Stimulated activated CD4-positive, alpha-beta T cell treated with anti-CD3 and anti-CD28 coated beads, Interleukin-4, amount 100 ng/mL, for 24 hours (primary cell): ENCODE results near the gene TCF15.
"Not testable (repeated sequence)": the region's sequence is repeated elsewhere in the genome, so short reads cannot be mapped to it uniquely, and the experiment has no call there.

Experiments used
- DNase-seq: peaks from one replicate; pipeline ENCODE4 v3.0.0-alpha.2; 2020

TCF15 gene

DNA sequence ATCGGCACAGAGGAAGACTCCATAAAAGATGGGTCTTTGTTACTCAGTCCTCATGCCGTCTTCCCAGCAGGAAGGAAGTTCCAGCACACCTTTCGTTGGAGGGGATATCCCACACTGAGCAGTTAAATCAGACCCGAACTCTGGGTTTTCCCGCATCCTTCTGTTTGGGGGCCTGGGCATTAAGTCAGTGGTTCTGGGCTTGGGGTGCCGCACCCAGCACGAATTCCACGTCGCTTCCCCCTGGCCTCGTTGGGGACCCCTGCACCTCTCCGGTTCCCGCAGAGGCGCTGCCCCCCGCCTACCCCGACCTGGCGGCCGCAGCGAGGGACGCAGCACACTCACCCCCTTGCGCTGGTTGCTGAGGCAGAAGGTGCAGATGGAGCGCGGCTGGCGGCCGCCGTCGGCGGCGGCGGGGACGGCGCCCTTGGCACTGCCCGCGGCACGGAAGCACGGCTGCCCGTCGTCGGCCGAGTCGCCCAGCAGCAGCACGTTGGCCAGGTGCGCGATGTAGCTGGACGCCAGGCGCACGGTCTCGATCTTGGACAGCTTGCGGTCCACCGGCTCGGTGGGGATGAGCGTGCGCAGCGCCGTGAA, 641 bp downstream of the TCF15 start:
- no peak for DNase-seq

DNA sequence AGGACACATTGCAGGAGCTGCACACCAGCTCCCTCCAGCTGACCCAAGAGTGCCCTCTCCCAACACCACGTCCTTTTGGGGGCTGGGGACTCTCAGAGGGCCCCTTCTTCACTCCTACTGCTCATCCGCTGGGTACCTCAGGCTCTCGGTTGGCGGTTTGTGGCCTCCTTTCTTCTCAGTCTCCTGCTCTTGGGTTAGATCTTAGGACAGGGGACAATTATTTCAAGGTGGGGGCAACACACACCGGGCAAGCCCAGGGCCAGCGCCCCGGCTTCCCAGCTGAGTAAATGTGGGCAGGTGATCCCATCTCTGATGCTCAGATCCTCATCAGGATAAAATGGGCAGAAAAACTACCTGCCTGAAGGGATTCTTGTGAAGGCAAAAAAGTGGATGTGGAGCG, 1.1 kb downstream of the TCF15 start:
- DNase-seq = no peak

DNA sequence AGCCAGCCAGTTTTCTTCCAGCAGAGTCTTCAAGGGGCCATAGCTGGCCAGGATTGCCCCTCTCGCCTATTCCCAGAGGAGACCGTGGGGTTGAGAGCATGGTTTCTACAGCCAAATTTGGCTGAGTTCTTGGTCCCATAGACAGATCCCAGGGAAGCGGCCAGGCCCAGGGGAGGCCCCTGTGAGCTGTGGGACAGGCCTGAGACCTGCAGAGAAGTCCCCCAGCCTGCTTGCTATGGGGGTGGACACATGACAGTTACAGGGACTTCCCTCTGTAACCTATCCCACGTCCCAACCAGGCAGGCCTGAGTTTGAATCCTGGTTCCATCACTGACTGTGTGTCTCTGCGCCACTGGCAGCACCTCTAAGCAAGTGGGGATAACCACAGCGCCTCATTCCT, 2.6 kb downstream of the TCF15 start:
- no peak for DNase-seq

DNA sequence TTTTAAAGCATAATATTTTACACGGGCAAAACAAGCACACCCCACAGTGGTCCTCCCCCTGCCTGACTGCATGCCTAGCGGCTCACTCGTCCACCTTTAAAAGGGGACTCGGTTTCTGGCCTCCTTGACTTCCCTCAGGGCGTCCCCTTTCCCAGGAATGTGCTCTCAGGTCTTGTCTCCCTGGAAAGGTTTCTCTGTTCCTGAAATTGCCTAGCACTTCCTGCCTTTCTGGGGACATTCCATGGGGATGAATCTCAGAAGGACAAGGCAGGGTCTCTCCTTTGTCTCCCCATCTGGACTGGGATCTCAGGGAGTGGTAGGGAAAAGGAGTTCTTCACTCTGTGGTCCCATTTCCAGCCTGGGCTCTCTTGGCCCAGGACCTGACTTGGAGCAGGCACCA, 4.9 kb downstream of the TCF15 start:
- no peak for DNase-seq

DNA sequence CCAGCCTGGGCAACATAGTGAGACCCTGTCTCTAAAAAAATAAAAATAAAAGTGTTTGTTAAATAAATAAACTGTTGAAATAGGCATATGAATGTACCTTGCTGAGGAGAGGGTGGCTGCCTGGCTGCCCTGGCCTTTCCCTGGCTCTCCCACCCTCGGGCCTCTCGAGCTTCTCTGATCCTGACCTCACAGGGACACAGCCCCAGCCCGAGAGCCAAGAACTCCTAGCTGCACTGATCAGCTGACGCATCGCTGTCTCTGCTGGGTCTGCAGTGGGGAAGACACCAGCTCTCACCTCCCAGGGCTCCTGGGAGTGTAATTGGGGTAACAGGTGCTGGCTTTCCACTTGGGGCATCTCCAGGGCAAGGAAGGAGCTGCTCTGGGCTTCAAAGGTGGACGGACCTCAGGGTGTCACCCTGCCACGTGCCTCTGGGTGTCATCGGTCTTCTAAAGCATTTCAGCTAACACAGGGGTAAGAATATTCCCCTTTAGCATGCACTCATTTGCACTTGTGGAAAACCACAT, 6.9 kb downstream of the TCF15 start:
- no peak for DNase-seq

DNA sequence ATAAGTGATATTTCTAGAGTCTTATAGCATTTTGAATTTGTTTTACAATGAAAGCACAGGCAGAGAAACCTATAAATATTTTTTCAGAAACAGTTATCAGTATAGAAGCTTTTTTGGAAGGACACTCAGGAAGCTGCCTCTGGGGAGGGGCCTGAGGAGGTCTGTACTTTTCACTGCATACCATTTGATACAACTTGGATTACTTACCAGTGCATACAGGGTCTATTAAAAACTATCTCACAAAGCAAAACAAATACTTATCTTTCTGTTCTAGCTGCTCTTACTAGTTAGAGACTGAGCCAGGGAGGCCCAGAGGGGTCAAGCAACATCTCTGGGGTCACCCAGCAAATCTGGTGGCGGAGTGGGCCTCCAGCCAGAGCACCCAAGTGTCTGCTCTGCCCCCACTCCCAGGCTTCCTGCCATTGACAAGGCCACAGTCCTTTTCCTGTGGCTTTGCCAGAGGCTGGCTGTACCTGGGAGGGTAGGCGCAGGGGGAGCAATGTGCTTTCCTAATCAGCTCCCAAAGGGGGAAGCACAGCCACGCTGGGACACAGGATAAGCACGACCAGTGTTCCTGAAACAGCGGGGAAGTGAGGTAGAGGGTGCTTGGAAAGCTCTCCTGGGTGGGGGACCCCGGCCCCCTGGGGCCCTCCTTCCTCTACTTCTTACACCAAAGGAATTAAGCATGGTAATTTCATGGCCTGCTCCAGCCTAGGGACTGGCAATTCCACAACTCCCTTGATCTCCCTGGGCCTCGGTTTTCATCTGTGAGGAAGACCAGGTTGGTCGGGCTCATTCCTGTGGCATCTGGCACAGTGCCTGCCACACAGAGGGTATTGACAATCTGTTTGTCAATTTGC, 7.8 kb downstream of the TCF15 start:
- no peak for DNase-seq

DNA sequence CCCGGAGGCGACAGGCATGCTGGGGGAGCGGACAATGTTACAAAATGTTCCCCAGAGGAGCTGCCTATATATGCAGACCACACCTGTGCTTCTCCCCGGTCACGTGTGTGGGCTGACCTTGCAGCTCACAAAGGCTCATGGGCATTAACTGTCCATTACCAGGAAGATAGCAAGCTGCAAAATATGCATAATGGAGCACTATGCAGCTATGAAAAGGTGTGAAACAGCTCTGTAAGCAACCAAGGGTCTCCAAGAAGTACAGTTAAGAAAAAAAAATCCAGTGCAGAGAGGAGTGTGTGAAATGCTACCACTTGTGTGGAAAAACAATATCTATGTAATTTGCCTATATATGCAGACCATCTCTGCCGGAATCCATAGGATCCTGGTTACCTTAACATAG, 9.4 kb downstream of the TCF15 start:
- no peak for DNase-seq

DNA sequence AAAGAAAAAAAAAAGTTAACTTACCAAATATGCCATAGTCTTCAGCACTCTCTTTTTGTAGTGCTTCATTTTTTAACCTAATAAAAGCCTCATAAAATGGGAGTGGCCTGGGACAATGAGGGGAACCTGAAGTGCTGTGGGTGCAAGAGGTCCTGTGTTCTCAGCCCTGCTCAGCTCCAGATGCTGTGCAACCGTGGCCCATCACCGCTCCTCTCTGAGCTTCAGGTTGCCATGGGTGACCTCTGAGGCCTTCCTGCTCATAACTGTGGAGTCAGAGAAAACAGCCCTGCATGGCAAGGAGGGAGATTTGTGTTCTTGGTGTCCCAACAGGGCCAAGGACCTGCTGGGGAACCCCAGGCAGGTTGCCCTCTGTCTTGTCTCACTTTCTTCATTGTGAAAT, 10.0 kb downstream of the TCF15 start:
- no peak for DNase-seq

DNA sequence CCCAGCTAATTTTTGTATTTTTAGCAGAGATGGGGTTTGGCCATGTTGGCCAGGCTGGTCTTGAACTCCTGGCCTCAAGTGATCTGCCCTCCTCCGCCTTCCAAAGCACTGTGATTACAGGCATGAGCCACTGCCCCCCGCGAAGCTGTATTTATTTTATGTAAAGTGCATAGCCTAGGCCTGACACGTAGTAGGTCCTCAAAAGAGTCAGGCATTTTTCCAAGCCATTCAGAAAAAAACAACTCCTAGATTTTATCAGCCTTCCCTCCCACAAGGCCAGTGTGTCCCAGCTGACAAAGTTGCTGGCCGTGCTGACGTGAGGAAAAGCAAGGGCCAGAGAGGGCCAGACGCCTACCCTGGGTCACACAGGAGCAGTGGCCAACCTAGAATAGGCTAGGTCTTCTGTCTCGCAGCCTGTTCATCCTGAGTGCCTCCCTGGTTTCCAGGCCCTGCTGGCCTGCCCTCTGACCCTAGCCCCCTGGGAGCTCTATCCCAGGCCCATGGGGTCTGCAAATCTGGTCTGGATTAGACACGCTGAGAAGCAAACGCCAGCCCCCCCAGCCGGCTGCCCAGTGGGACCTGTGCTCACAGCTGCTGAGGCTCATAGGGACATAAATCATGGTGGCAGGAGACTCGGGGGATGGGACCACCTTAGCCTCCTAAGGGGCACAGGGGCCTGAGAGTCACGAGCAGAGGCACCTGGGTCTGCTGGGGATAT, 11.8 kb downstream of the TCF15 start:
- no peak for DNase-seq

DNA sequence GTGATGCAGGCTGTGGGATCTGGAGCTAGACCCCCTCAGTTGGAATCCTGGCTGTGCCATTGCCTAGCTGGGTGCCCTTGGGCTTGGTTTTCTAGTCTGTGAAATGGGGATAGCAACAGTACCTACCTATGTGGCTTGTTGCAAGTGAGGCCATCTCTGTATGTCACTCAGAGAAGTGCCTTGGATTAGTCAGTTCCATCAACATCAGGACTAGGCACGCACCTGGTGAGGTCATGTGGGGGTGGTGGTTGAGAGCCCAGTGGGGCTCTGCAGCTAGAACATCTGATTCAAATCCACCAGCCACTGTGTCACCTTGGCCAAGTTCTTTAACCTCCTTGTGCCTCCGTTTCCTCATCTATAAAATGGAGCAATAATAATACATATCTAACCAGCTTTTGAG, 12.5 kb downstream of the TCF15 start:
- DNase-seq = no peak

DNA sequence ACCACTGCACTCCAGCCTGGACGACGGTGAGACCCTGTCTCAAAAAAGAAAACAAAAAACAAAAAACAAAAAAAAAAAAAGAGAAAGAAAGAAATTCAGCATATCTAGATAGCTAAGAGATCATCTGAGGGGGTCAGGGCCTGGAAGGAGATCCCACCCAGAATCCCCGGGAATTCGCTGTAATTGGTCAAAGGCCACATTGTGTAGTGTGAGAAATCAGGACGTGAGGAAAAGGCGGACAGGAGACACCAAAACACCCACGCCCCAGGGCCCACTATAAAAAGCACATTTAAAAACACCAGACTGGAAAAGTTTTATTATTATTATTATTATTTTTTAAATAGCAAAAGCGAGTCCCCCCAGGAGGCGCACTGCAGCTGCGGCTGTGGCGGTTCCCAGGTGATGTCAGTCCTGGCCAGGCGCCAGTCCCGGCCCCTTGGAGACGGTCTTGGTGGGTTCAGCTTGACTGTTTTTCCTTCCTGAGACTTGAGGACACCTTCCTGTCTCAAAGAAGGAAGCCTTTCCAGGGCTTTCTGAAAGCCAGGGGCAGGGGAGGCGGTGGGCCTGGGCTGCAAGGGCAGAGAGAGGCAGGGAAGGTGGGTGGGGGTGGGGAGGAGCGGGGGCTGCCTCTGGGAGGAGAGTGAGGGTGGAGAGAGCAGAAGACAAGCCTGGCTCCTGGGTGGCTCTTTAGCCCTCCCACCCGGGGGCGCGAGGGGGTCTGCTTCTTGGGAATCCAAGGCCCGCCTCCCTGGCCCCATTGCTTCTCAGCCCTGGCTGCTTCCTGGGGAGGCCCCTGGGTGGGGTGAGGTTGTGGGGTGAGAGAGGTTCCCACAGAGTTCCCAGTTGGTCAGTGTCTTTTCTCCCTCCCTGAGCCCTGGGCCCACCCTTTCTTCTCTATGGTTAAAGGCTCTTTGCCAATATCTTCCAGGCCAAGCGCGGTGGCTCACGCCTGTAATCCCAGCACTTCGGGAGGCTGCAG, 14.5 kb downstream of the TCF15 start:
- DNase-seq = no peak

DNA sequence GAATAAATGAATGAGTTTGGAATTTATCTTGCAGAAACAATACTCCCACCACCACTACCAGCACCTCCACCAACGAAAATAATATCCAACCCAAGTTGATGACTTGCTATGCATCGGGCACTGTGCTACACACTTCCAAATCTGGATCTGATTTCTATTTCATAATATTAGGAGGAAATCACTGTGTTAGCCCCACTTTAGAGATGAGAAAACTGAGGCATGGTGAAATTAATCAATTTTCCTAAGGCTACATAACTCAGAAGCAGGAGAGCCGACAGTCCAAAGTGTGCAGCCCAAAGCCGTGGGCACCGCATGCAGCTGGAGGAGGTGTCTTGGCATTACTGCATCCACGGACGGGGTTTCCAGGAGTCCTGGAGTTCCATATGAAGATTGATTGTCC, 17.6 kb downstream of the TCF15 start:
- no peak for DNase-seq

DNA sequence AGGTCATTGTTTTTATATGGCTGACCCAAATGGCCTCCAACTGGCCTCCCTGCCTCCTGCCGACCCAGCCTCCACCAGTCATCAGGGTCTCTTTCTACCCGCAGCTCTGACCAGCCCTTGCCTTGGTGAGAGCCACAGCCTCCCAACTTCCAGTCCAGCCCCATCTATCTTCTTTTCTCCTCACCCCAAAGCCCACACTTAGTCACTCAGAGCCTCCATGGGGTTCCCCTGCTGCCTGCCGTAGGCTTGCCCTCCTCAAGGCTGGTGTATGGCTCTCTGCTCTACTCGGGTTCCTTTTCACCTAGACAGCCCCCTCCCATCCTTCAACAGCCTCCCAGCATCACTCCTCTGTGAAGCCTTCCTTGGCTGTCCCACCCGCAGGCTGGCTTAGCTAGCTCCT, 18.2 kb downstream of the TCF15 start:
- no peak for DNase-seq

DNA sequence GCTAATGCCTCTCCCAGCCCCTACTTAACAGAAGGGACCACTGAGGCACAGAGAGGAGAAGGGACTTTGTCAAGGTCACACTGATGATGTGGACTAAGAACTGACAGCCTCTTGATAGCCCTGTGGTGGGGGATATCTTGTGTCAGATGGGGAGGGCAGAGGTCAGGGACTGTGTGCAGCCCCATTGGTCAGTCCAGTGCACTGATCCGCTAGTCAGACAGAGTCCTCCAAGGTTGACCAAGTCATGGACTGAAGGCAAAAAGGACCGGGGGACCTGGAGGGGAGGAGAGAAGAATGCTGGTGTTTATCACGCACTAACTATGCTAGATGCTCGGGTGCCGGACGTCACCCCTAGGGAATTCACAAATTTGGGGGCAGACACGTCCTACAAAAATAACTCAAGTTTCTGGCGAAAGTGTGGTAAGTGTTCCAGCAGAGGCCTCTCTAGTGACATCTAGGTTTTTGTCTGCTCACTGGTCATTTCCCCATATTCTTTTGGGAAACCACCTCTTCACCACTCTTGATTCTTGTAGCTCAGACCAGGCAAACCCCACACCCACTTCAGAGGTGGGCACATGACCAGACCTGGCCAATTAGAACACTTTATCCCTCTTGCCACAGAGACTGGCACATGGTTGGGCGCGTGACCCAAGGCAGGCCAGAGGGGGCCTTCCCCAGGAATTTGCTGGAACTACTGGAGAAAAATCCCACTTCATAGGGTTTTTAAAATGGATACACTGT, 21.0 kb downstream of the TCF15 start:
- DNase-seq = no peak

DNA sequence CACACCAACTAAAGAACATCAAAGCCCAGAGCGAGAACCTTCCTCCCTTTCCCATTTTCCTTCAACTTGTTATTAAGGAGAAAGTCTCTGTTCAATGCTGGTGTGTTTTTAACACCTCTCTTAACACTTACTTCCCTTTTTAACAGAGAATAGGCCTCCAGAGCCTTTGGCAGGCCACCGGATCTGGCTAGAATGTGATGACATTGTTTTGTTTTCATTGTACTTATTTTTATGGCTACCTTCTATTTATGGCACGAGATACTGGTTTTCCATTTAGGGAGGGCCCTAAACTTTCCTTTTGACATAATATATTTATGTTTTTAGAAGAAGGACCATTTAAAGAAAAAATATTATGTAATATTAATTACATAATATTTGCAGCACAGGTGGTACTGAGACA, 21.6 kb downstream of the TCF15 start:
- DNase-seq = no peak

DNA sequence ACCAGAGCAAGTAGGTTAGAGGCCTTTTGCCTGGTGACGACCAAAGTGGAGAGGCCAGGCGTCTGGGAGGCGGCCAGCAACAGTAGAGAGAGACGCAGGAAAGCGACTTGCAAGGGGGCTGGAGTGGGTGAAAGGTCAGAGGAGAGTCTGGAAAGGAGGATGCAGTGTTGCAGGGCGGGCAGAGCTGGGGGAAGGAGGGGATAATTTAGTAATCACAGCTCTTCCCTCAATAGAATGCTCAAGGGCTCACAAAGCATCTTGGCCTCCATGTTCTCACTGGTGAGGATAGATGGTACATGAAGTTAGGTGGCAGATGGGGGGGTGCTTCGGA, 25.2 kb downstream of the TCF15 start:
- DNase-seq = no peak

DNA sequence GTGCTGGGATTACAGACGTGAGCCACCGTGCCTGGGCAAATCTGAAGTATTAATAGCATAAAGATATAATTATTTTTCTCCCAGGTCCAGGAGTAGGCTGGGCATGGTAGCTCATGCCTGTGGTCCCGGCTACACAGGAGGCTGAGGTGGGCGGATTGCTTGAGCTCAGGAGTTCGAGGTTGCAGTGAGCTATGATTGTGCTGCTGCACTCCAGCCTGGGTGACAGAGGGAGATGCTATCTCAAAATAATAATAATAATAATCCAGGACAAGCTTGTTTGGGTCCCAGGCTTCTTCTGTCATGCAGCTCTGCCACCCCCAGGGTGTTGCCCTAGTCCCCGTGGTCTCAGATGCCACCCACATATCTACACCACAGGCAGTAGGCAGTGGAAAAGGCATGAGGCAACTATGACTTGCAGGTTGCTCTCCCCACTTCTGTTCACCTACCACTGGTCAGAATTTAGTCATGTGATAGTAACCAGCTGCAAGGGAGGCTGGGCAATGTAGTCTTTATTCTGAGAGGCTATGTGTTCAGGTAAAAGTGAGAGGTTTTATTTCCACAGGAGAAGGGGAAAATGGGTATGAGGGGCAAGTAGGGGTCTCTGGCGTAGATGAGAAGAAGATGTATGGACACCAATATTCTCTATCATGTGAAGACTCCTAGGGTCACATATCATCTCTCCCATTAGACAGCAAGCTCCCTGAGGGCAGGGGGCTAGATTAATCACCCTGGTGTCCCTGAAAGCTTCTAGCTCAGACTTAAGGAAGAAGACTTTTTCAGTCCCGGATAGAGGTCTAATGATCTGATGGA, 25.7 kb downstream of the TCF15 start:
- peak; percentile 24 for DNase-seq

DNA sequence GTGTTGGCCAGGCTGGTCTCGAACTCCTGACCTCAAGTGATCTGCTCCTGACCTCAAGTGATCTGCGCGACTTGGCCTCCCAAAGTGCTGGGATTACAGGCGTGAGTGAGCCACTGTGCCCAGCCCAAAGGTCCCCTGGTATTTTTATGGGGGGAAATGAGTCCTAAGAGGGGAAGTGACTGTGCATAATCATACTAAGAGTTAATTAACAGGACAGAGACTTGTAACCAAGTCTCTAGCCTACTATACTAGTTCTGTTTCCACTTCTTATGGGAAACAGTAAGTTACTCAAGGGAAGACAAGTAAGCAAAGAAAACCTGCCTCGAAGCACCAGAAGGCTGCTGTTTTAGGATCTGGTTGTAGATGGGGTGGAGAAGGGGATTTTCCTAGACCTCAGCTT, 27.9 kb downstream of the TCF15 start:
- no peak for DNase-seq

DNA sequence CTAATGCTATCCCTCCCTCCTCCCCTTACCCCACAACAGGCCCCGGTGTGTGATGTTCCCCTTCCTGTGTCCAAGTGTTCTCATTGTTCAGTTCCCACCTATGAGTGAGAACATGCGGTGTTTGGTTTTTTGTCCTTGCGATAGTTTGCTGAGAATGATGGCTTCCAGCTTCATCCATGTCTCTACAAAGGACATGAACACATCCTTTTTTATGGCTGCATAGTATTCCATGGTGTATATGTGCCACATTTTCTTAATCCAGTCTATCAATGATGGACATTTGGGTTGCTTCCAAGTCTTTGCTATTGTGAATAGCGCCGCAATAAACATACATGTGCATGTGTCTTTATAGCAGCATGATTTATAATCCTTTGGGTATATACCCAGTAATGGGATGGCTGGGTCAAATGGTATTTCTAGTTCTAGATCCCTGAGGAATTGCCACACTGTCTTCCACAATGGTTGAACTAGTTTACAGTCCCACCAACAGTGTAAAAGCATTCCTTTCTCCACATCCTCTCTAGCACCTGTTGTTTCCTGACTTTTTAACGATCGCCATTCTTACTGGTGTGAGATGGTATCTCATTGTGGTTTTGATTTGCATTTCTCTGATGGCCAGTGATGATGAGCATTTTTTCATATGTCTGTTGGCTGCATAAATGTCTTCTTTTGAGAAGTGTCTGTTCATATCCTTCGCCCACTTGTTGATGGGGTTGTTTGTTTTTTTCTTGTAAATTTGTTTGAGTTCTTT, 31.0 kb downstream of the TCF15 start:
- not testable (repeated sequence) for DNase-seq

DNA sequence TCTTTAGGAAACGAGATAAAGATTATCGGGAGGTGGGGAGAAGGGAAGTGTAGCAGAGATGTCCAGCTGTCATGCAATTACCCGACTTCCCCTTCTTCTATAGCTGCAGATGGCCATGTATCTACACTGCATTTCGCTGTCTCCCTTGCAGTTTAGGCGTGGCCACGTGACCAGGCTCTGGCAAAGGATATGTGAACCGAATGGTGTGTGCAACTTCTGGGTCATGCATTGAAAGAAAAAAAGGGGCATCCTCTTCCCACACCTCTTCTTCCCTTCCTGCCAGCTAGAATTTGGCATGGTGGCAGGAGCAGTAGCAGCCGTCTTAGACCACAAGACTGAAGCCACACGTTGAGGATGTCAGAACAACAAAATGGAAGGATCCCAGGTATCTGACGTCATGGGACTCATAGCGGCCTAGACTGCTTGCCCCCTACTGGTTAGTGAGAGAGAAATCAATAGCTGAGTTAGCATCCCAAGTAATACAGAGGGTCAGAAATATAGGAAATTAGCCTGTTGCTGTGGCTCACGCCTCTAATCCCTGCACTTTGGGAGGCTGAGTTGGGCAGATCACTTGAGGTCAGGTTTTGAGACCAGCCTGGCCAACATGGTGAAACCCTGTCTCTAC, 32.8 kb downstream of the TCF15 start:
- DNase-seq = no peak
